Measurements from ENCODE around the gene HLA-C. TPM values are rescaled to one million over a fixed set of nuclear protein-coding genes. Genes with fewer than 3 reads are reported as not detected.

Gene HLA-C
- total RNA-seq, 2 experiments from 2014 or later, result 1,977 to 1,996 TPM

- Histone ChIP-seq H3K27me3 (ENCODE audit: control insufficient read depth in 1 of 2, insufficient read depth in 2 of 2, low read length in 2 of 2) (no peaks in the 10 kb centered on the region), H3K4me3 (ENCODE audit: low read length) (no peak overlapping the region), H3K27ac (ENCODE audit: low read depth in 1 of 2, low read length in 2 of 2) (no peak overlapping the region), H3K9me3 (ENCODE audit: control insufficient read depth in 1 of 2, insufficient read depth in 1 of 2, low read length in 2 of 2) (peaks cover 0 to 5% of the 10 kb centered on the region in 2 experiments), H3K4me1 (ENCODE audit: insufficient read depth, low read length) (peaks cover 18% of the 10 kb centered on the region), H3K36me3 (ENCODE audit: insufficient read depth, low read length) (no peaks in the 10 kb centered on the region)
- DNase-seq, result no peak
- Mint-ChIP-seq H3K9me3 (no peaks in the 10 kb centered on the region), H3K36me3 (ENCODE audit: low read depth) (no peaks in the 10 kb centered on the region), H3K27me3 (peaks cover 26% of the 10 kb centered on the region), H3K4me1 (ENCODE audit: low read depth) (no peaks in the 10 kb centered on the region), H3K27ac (no peak overlapping the region), H3K4me3 (peak overlapping the region; percentile 53)
- POLR2A ChIA-PET, result interaction anchor here (2.0 kb wide), 1 partner anchor 37 kb away, joined by 6 read pairs; no protein-coding TSS in a partner anchor
- no peak for ATAC-seq (ENCODE audit: poor library complexity)
- intact Hi-C loops (cut with DNase I, micrococcal nuclease), result loop anchor here in 1 of 2 experiments (2.0 to 5.0 kb wide), 2 partner anchors 37 kb away; partner anchors contain the start of gene HLA-C
- CTCF ChIA-PET, result interaction anchor here (0.8 to 2.5 kb wide), 3 partner anchors 10 to 57 kb away, joined by 3 to 8 read pairs (median 3); no protein-coding TSS in a partner anchor
- TF ChIP-seq, protein P1, sequence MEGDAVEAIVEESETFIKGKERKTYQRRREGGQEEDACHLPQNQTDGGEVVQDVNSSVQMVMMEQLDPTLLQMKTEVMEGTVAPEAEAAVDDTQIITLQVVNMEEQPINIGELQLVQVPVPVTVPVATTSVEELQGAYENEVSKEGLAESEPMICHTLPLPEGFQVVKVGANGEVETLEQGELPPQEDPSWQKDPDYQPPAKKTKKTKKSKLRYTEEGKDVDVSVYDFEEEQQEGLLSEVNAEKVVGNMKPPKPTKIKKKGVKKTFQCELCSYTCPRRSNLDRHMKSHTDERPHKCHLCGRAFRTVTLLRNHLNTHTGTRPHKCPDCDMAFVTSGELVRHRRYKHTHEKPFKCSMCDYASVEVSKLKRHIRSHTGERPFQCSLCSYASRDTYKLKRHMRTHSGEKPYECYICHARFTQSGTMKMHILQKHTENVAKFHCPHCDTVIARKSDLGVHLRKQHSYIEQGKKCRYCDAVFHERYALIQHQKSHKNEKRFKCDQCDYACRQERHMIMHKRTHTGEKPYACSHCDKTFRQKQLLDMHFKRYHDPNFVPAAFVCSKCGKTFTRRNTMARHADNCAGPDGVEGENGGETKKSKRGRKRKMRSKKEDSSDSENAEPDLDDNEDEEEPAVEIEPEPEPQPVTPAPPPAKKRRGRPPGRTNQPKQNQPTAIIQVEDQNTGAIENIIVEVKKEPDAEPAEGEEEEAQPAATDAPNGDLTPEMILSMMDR (IDR thresholded peaks at IDR 0.05), result no peak
Observed at GRCh38 chr6:31309641-31310040, 37.7 kb upstream of the HLA-C start.

- TF ChIP-seq, protein P1 (IDR thresholded peaks at IDR 0.05), result no peak
- intact Hi-C loops (cut with DNase I, micrococcal nuclease), result loop anchor here in 1 of 2 experiments (2.0 to 5.0 kb wide), 2 partner anchors 37 to 38 kb away; partner anchors contain the start of gene HLA-C
- Mint-ChIP-seq H3K9me3 (no peaks in the 10 kb centered on the region), H3K4me1 (ENCODE audit: low read depth) (no peaks in the 10 kb centered on the region), H3K4me3 (peak overlapping the region; percentile 95), H3K36me3 (ENCODE audit: low read depth) (no peaks in the 10 kb centered on the region), H3K27ac (no peak overlapping the region), H3K27me3 (peaks cover 19% of the 10 kb centered on the region)
- POLR2A ChIA-PET, result interaction anchor here (1.1 to 2.1 kb wide), 5 partner anchors 13 to 111 kb away, joined by 3 to 28 read pairs (median 6); no protein-coding TSS in a partner anchor
- ATAC-seq (ENCODE audit: poor library complexity) (no peak), DNase-seq (no peak)
- Histone ChIP-seq H3K4me1 (ENCODE audit: insufficient read depth, low read length) (peaks cover 18% of the 10 kb centered on the region), H3K4me3 (ENCODE audit: low read length) (peak overlapping the region; percentile 73), H3K36me3 (ENCODE audit: insufficient read depth, low read length) (no peaks in the 10 kb centered on the region), H3K27ac (ENCODE audit: low read depth in 1 of 2, low read length in 2 of 2) (no peak overlapping the region), H3K9me3 (ENCODE audit: control insufficient read depth in 1 of 2, insufficient read depth in 1 of 2, low read length in 2 of 2) (peaks cover 0 to 5% of the 10 kb centered on the region in 2 experiments), H3K27me3 (ENCODE audit: control insufficient read depth in 1 of 2, insufficient read depth in 2 of 2, low read length in 2 of 2) (no peaks in the 10 kb centered on the region)
- CTCF ChIA-PET, result interaction anchor here (1.3 to 2.5 kb wide), 3 partner anchors 9 to 112 kb away, joined by 3 to 8 read pairs (median 3); no protein-coding TSS in a partner anchor
Observed at GRCh38 chr6:31308845-31309175, 36.9 kb upstream of the HLA-C start.

- peaks cover 0 to 5% of the 10 kb centered on the region in 2 experiments for H3K9me3 ChIP-seq (ENCODE audit: control insufficient read depth in 1 of 2, insufficient read depth in 1 of 2, low read length in 2 of 2)
- DNase-seq (peak; percentile 58 to 90 (median 68)), ATAC-seq (ENCODE audit: poor library complexity) (peak; percentile 95)
- peaks cover 0 to 3% of the 10 kb centered on the region in 2 experiments for H3K27me3 ChIP-seq (ENCODE audit: control insufficient read depth in 1 of 2, insufficient read depth in 2 of 2, low read length in 2 of 2)
- H3K36me3 Mint-ChIP-seq (ENCODE audit: low read depth), result no peaks in the 10 kb centered on the region
- intact Hi-C loops (cut with DNase I, micrococcal nuclease), result loop anchor here in 1 of 2 experiments (2.0 to 5.0 kb wide), 2 partner anchors 36 to 39 kb away; partner anchors contain the start of gene HLA-C
- H3K4me3 ChIP-seq (ENCODE audit: low read length), result peak overlapping the region; percentile 73
- no peaks in the 10 kb centered on the region for H3K4me1 Mint-ChIP-seq (ENCODE audit: low read depth)
- H3K27ac Mint-ChIP-seq, result peak overlapping the region; percentile 76
- TF ChIP-seq, protein P1 (IDR thresholded peaks at IDR 0.05), result no peak
- H3K9me3 Mint-ChIP-seq, result no peaks in the 10 kb centered on the region
- H3K27ac ChIP-seq (ENCODE audit: low read depth in 1 of 2, low read length in 2 of 2), result no peak overlapping the region
- no peaks in the 10 kb centered on the region for H3K36me3 ChIP-seq (ENCODE audit: insufficient read depth, low read length)
- H3K4me3 Mint-ChIP-seq, result peak overlapping the region; percentile 95
- peaks cover 14% of the 10 kb centered on the region for H3K27me3 Mint-ChIP-seq
- peaks cover 18% of the 10 kb centered on the region for H3K4me1 ChIP-seq (ENCODE audit: insufficient read depth, low read length)
- ChIA-PET POLR2A (interaction anchor here (0.6 to 2.1 kb wide), 15 partner anchors 10 to 626 kb away, joined by 3 to 28 read pairs (median 3); partner anchors contain the start of gene TCF19), CTCF (interaction anchor here (0.7 to 2.5 kb wide), 3 partner anchors 37 to 111 kb away, joined by 3 to 8 read pairs (median 3); no protein-coding TSS in a partner anchor)
Observed at GRCh38 chr6:31308050-31308844, 36.4 kb upstream of the HLA-C start.

All from CD4-positive, alpha-beta T cell (primary cell).